Activated effector memory CD4-positive, alpha-beta T cell treated with anti-CD3 and anti-CD28 coated beads, Interleukin-2, amount 50 U/mL, for 16 hours (primary cell): ENCODE measurements around the gene RAB13.

Source experiments
- DNase-seq: peaks from one replicate; pipeline ENCODE4 v3.0.0-alpha.2; 2020

The RAB13 gene

DNA sequence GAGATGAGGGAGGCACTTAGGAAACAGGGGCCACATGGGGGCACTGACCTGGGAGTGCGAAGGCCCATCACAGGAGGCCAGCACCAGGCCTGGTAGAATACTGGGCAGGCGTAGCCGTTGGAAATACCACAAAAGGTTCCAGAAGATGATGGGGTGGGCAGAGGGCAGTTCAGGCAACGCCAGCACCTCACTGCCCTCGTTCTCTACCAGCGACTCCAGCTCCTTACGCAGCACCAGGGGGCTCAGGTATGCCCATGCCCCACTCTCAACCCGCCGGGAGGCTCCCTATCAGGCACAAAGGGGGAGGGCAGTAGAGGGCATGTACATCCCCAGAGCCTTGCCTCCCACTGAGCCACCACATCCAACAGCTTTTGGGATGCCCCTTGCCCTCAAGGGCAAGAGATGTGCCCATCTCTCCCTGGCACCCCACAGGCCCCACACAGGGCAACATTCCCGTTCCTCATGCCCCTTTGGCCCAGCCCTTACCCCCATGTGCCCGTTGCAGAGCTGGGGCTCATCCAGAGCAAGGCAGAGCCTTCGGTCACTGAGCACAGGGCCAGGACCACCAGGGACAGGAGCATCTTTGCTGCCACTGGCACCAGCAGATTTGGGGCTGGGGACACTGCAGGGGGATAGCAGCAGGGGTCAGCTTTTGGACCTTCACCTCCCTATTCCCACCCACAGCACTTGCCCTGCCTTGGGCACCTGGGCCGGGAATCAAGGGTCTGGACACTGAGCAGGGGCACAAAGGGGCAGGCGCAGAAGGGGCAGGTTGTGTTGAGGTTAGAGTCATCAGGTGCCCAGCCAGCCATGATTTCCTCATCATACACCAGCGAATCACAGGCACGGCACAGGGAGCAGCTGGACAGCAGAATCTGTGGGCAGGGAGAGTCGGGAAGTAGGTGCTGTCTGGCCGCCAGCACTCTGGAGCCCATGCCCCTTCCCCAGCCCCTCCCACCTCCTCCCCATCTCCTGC lies 53.7 kb downstream of the RAB13 start:
- DNase-seq: peak; percentile 33
